OCI-LY3 (cell line): ENCODE measurements around the gene DECR2.
"Not testable (repeated sequence)": the region's sequence is repeated elsewhere in the genome, so short reads cannot be mapped to it uniquely, and the experiment has no call there.

ENCODE experiments used
- H2AFZ ChIP-seq: fragments of 200-600, 300-600 bp; shearing (Covaris generic); 2 replicates; pipeline ENCODE4 v1.6.0; 2014; ENCODE audit warnings: antibody characterized with exemption, low read depth, low read length
- H3K27ac ChIP-seq: fragments of 200-600, 300-600 bp; sonication (generic); 2 replicates; pipeline ENCODE4 v1.5.1; 2014; ENCODE audit warnings: mild to moderate bottlenecking, low read length, moderate library complexity, mixed read lengths
- H3K27me3 ChIP-seq: fragments of 200-600, 300-600 bp; sonication (generic); 2 replicates; pipeline ENCODE4 v1.6.1; 2014; ENCODE audit warnings: low read depth, low read length, mixed read lengths
- H3K36me3 ChIP-seq: fragments of 200-600, 300-600 bp; sonication (generic); replicated peaks from 2 replicates; pipeline ENCODE3; 2014; ENCODE audit warnings: low read depth, low read length, mixed read lengths
- H3K4me1 ChIP-seq: fragments of 300-600, 200-600 bp; sonication (generic); 2 replicates; pipeline ENCODE4 v1.6.1; 2014; ENCODE audit warnings: low read length, mixed read lengths
- H3K4me2 ChIP-seq: fragments of 200-600, 300-600 bp; sonication (generic); 2 replicates; pipeline ENCODE4 v1.6.1; 2014; ENCODE audit warnings: low read length, mixed read lengths
- H3K4me3 ChIP-seq: fragments of 300-600, 200-600 bp; sonication (generic); 2 replicates; pipeline ENCODE4 v1.5.1; 2014; ENCODE audit warnings: antibody characterized with exemption, mild to moderate bottlenecking, low read length, moderate library complexity
- H3K79me2 ChIP-seq: fragments of 300-600, 200-600 bp; shearing (Covaris generic); 2 replicates; pipeline ENCODE4 v1.6.1; 2014; ENCODE audit warnings: mild to moderate bottlenecking, low read length, mixed read lengths
- H3K9ac ChIP-seq: fragments of 300-600, 200-600 bp; shearing (Covaris generic); 2 replicates; pipeline ENCODE4 v1.6.0; 2014; ENCODE audit warnings: mild to moderate bottlenecking, low read length, moderate library complexity
- H3K9me3 ChIP-seq: fragments of 200-600, 300-600 bp; shearing (Covaris generic); 2 replicates; pipeline ENCODE4 v1.6.1; 2014; ENCODE audit warnings: low read length, mixed read lengths; ENCODE audit not compliant: insufficient read depth
- H4K20me1 ChIP-seq: fragments of 200-600, 300-600 bp; sonication (generic); 2 replicates; pipeline ENCODE4 v1.6.1; 2016; ENCODE audit warnings: low read length, mixed read lengths; ENCODE audit not compliant: insufficient read depth
- CTCF ChIP-seq: fragments of 200-600, 300-600 bp; sonication (generic); IDR thresholded peaks from 2 replicates; pipeline ENCODE4 v1.5.1; 2014; ENCODE audit warnings: antibody characterized with exemption, low read length, low read depth
- EZH2phosphoT487 ChIP-seq: fragments of 200-600 bp; shearing (Covaris generic); IDR thresholded peaks from 2 replicates; pipeline ENCODE4 v1.6.1; 2018; ENCODE audit warnings: antibody characterized with exemption, mixed run types, low read depth

Gene DECR2

GRCh38 chr16:386641-387156 lies 15.0 kb upstream of the DECR2 start:
- H3K27me3 ChIP-seq: no peaks in the 10 kb centered on the region
- H3K4me3 ChIP-seq: no peak overlapping the region
- no peaks in the 10 kb centered on the region for H3K9me3 ChIP-seq
- TF ChIP-seq EZH2phosphoT487 (no peak), CTCF (no peak)
- H2AFZ ChIP-seq: no peak overlapping the region
- no peak overlapping the region for H3K9ac ChIP-seq
- H3K27ac ChIP-seq: no peak overlapping the region
- no peaks in the 10 kb centered on the region for H3K79me2 ChIP-seq
- no peaks in the 10 kb centered on the region for H4K20me1 ChIP-seq
- peaks cover 11% of the 10 kb centered on the region for H3K4me1 ChIP-seq
- no peaks in the 10 kb centered on the region for H3K36me3 ChIP-seq
- H3K4me2 ChIP-seq: no peak overlapping the region

- not testable (repeated sequence) for H3K79me2 ChIP-seq, H4K20me1 ChIP-seq, H2AFZ ChIP-seq, H3K4me1 ChIP-seq, H3K4me3 ChIP-seq, H3K9ac ChIP-seq, H3K27me3 ChIP-seq, H3K4me2 ChIP-seq, H3K27ac ChIP-seq, H3K9me3 ChIP-seq, H3K36me3 ChIP-seq
These were observed 13.7 kb upstream of the DECR2 start for GRCh38 chr16:387761-388666.

- no peak overlapping the region for H3K4me2 ChIP-seq
- H3K27ac ChIP-seq: no peak overlapping the region
- no peaks in the 10 kb centered on the region for H3K4me1 ChIP-seq
- no peaks in the 10 kb centered on the region for H3K36me3 ChIP-seq
- H3K9ac ChIP-seq: no peak overlapping the region
- H3K79me2 ChIP-seq: no peaks in the 10 kb centered on the region
- no peaks in the 10 kb centered on the region for H4K20me1 ChIP-seq
- H3K27me3 ChIP-seq: no peaks in the 10 kb centered on the region
- no peak overlapping the region for H3K4me3 ChIP-seq
- TF ChIP-seq EZH2phosphoT487: no peak
- TF ChIP-seq CTCF: no peak
- no peak overlapping the region for H2AFZ ChIP-seq
- H3K9me3 ChIP-seq: no peaks in the 10 kb centered on the region
These were observed 12.3 kb upstream of the DECR2 start for GRCh38 chr16:389352-389751.

GRCh38 chr16:391885-392335 lies 9.8 kb upstream of the DECR2 start:
- no peaks in the 10 kb centered on the region for H3K36me3 ChIP-seq
- H3K4me2 ChIP-seq: no peak overlapping the region
- no peak overlapping the region for H3K27ac ChIP-seq
- H3K4me3 ChIP-seq: no peak overlapping the region
- no peak overlapping the region for H3K9ac ChIP-seq
- peaks cover 12% of the 10 kb centered on the region for H3K4me1 ChIP-seq
- TF ChIP-seq EZH2phosphoT487: no peak
- peak; percentile 79 for TF ChIP-seq CTCF
- no peaks in the 10 kb centered on the region for H3K9me3 ChIP-seq
- H2AFZ ChIP-seq: no peak overlapping the region
- no peaks in the 10 kb centered on the region for H4K20me1 ChIP-seq
- no peaks in the 10 kb centered on the region for H3K27me3 ChIP-seq
- H3K79me2 ChIP-seq: peaks cover 7% of the 10 kb centered on the region; the same call in 1 of the 2 replicates
